Right lobe of liver (tissue), 6 donors: Measurements from ENCODE around the gene SNX5. TPM values are rescaled to one million over a fixed set of nuclear protein-coding genes. Genes with fewer than 3 reads are reported as not detected.

Experiments
- ATAC-seq, 4 donors: fragments of 200-7000 bp; cut with Tn5 transposase; one replicate each; pipeline ENCODE4 v1.9.1; 2020; ENCODE audit warnings: mild to moderate bottlenecking in 4 of 4, moderate library complexity in 4 of 4
- DNase-seq, 3 donors: peaks; one replicate each; pipeline ENCODE4 v3.0.0-alpha.2; 2020
- H3K27ac ChIP-seq, 3 donors: fragments of 200-600 bp; one replicate each; pipeline ENCODE4 v1.8.0; 2022
- H3K27me3 ChIP-seq, 2 donors: fragments of 200-600 bp; one replicate each; pipeline ENCODE4 v1.8.0; 2022
- H3K36me3 ChIP-seq, 4 donors: fragments of 200-600 bp; sonication (generic) in 1 of 4; one replicate each; pipeline versions ENCODE4 v1.5.1 to v1.8.0; 2017 to 2022; ENCODE audit warnings: control low read depth in 1 of 4
- H3K4me1 ChIP-seq, 4 donors: fragments of 200-600 bp; sonication (generic) in 1 of 4; one replicate each; pipeline versions ENCODE4 v1.5.1 to v1.8.0; 2017 to 2022; ENCODE audit warnings: control low read depth in 1 of 4
- H3K4me3 ChIP-seq, 3 donors: fragments of 200-600 bp; one replicate each; pipeline ENCODE4 v1.8.0; 2022
- H3K9me3 ChIP-seq, 4 donors: fragments of 200-600 bp; sonication (generic) in 1 of 4; one replicate each; pipeline versions ENCODE4 v1.5.1 to v1.8.0; 2017 to 2022; ENCODE audit warnings: control low read depth in 1 of 4
- CTCF ChIP-seq, 4 donors: fragments of 200-600 bp in 3 of 4; fragments of 450-650 bp in 1 of 4; IDR thresholded peaks; one replicate each; pipeline versions ENCODE4 v1.5.1 to v1.8.0; 2016 to 2022; ENCODE audit warnings: antibody characterized with exemption in 4 of 4, mild to moderate bottlenecking in 2 of 4
- POLR2A ChIP-seq: fragments of 450-650 bp; IDR thresholded peaks from one replicate; pipeline ENCODE4 v1.6.1; 2017; ENCODE audit warnings: antibody characterized with exemption, mild to moderate bottlenecking
- WGBS: methylation state at CpG from one replicate; pipeline ENCODE4 v1.1.6; 2018; ENCODE audit warnings: low coverage, low lambda C conversion rate; ENCODE audit not compliant: insufficient coverage; ENCODE audit errors: missing lambda C conversion rate; 5-methylcytosine and 5-hydroxymethylcytosine counted together
- intact Hi-C, 2 donors: fragments of 100-400 bp; cut with DNase I; formaldehyde crosslinking; loops; one replicate each; pipeline versions ENCODE4 v1.11.2 to v1.14.1; 2022
- total RNA-seq, 6 experiments: library from RNA; depleted of rRNA in 2 of 6; stranded (reverse); fragments of >200 nt in 2 of 6; fragmentation: NEBNext Ultra II Directional in 3 of 6; extraction: Animal tissue kit (Norgen Biotek cat#: 25700) in 3 of 6; gene quantifications; one replicate each; pipeline versions ENCODE4 v1.1.0 to v1.2.4, GENCODE V29; 2016 to 2023
- donor health status: DM: no; HTN: yes; CAD: no.
- donor health status: DM: no; HTN: no; CAD: no.
- donor health status: DM: no; HTN: no; CAD: no.
- donor health status: DM: no; HTN: yes; CAD: no.
- donor health status: DM: no; HTN: yes; CAD: no.

Gene SNX5
- total RNA-seq, 6 experiments from 2014 or later = 32.6 to 74.5 (median 46.0) TPM

GRCh38 chr20:17957505-17958363 lies 10.9 kb downstream of the SNX5 start:
- 54% methylated on average over 5 of the region's 5 CpGs for WGBS
- DNase-seq (no peak), ATAC-seq (no peak)
- Histone ChIP-seq H3K4me3 (no peak overlapping the region), H3K9me3 (no peaks in the 10 kb centered on the region), H3K4me1 (peaks cover 0 to 52% (median 20%) of the 10 kb centered on the region in 4 donors), H3K27ac (peak overlapping the region in 2 of 3 donors; percentile 10 to 22), H3K27me3 (no peaks in the 10 kb centered on the region), H3K36me3 (peaks cover 0 to 29% (median 13%) of the 10 kb centered on the region in 4 donors)
- intact Hi-C loops = no loop called here
- TF ChIP-seq CTCF (IDR thresholded peaks at IDR 0.05) (no peak), POLR2A (no peak)

GRCh38 chr20:17956099-17956685 lies 12.4 kb downstream of the SNX5 start:
- H3K36me3 ChIP-seq = peaks cover 0 to 43% (median 15%) of the 10 kb centered on the region in 4 donors
- ATAC-seq = no peak

GRCh38 chr20:17955302-17955701 lies 13.3 kb downstream of the SNX5 start:
- no peak overlapping the region for H3K27ac ChIP-seq
- peaks cover 0 to 38% (median 12%) of the 10 kb centered on the region in 4 donors for H3K4me1 ChIP-seq
- no peak for TF ChIP-seq POLR2A
- TF ChIP-seq CTCF (IDR thresholded peaks at IDR 0.05) = no peak
- H3K4me3 ChIP-seq = no peak overlapping the region
- no peak for DNase-seq
- intact Hi-C loops = no loop called here
- no peaks in the 10 kb centered on the region for H3K27me3 ChIP-seq
- H3K36me3 ChIP-seq = peaks cover 0 to 52% (median 22%) of the 10 kb centered on the region in 4 donors
- no peaks in the 10 kb centered on the region for H3K9me3 ChIP-seq
- no peak for ATAC-seq
- WGBS = 38% methylated on average over 3 of the region's 3 CpGs

More at GRCh38 chr20:17956099-17956685, 12.4 kb downstream of the SNX5 start:
- Histone ChIP-seq H3K27me3 (no peaks in the 10 kb centered on the region), H3K27ac (no peak overlapping the region), H3K4me3 (no peak overlapping the region), H3K4me1 (peaks cover 0 to 44% (median 17%) of the 10 kb centered on the region in 4 donors), H3K9me3 (no peaks in the 10 kb centered on the region)
- WGBS = 70% methylated on average over 8 of the region's 8 CpGs
- no peak for TF ChIP-seq CTCF (IDR thresholded peaks at IDR 0.05)
- TF ChIP-seq POLR2A = no peak
- no peak for DNase-seq
- intact Hi-C loops = no loop called here

- Histone ChIP-seq H3K4me3 (no peak overlapping the region), H3K9me3 (no peaks in the 10 kb centered on the region), H3K4me1 (peaks cover 0 to 26% (median 5%) of the 10 kb centered on the region in 4 donors), H3K27ac (no peak overlapping the region), H3K27me3 (no peaks in the 10 kb centered on the region), H3K36me3 (peaks cover 0 to 66% (median 31%) of the 10 kb centered on the region in 4 donors)
- intact Hi-C loops = no loop called here
- TF ChIP-seq CTCF (IDR thresholded peaks at IDR 0.05) (no peak), POLR2A (no peak)
- WGBS = 92% methylated on average over 5 of the region's 5 CpGs
- ATAC-seq (no peak), DNase-seq (no peak)
Measured at GRCh38 chr20:17953935-17954334, 14.7 kb downstream of the SNX5 start.
